ENCODE results near the gene MOV10. TPM values are rescaled to one million over a fixed set of nuclear protein-coding genes. Genes with fewer than 3 reads are reported as not detected.

MOV10 gene
- total and polyA plus RNA-seq, 2 of the 8 experiments (the other 6 are each of a cell fraction or from before 2014, with no cell fraction given): 57.3 to 109 TPM

GRCh38 chr1:112629256-112629655 is 45.2 kb upstream of the MOV10 start:
- H3K18ac ChIP-seq (ENCODE audit: extremely low read depth, low read length): no peak overlapping the region
- H2AFZ ChIP-seq (ENCODE audit: low read length): no peak overlapping the region
- H3K23ac ChIP-seq (ENCODE audit: insufficient read length): no peak overlapping the region
- H3K79me2 ChIP-seq (ENCODE audit: control insufficient read depth in 1 of 2, insufficient read depth in 2 of 2, low read length in 2 of 2): peaks cover 22 to 95% of the 10 kb centered on the region in 2 experiments
- no peak overlapping the region for H4K8ac ChIP-seq (ENCODE audit: extremely low read depth, insufficient read depth, low read length)
- no peak overlapping the region for H3K14ac ChIP-seq (ENCODE audit: insufficient read length)
- H2BK120ac ChIP-seq (replicated peaks; ENCODE audit: low read depth, low read length): no peak overlapping the region
- no peak overlapping the region for H3K4ac ChIP-seq (replicated peaks; ENCODE audit: insufficient read length, low read depth, low read length)
- H3K36me3 ChIP-seq (ENCODE audit: control insufficient read depth in 2 of 4, insufficient read depth in 4 of 4, low read length in 3 of 4): no peaks in the 10 kb centered on the region; a peak in 1 of 8 replicates
- H3K27me3 ChIP-seq (replicated peaks in 1 of 4; ENCODE audit: control insufficient read depth in 3 of 4, extremely low read depth in 1 of 4, insufficient read depth in 3 of 4, low read length in 3 of 4): no peaks in the 10 kb centered on the region
- DNase-seq (ENCODE audit: low read depth in 1 of 2, low spot score in 2 of 2): no peak
- no peak overlapping the region for H3K9ac ChIP-seq (replicated peaks in 1 of 4; ENCODE audit: extremely low read depth in 1 of 4, low read depth in 3 of 4, low read length in 3 of 4)
- no peak overlapping the region for H3K27ac ChIP-seq (ENCODE audit: low read depth, low read length)
- FAIRE-seq: no peak
- H3K4me2 ChIP-seq (ENCODE audit: insufficient read depth in 1 of 2, low read depth in 2 of 2, low read length in 2 of 2): no peak overlapping the region
- H3K79me1 ChIP-seq (ENCODE audit: low read depth, low read length): peaks cover 3% of the 10 kb centered on the region
- POLR2A ChIA-PET (ENCODE audit: partially characterized antibody): interaction anchor here (1.0 kb wide), 1 partner anchor 8 kb away, joined by 3 read pairs; no protein-coding TSS in a partner anchor
- CTCF ChIA-PET (ENCODE audit: partially characterized antibody): no interaction called here
- H2AK5ac ChIP-seq (ENCODE audit: low read depth, low read length): no peak overlapping the region
- no peaks in the 10 kb centered on the region for H3K9me3 ChIP-seq (ENCODE audit: insufficient read depth in 2 of 2, low read depth in 1 of 2, low read length in 1 of 2)
- H2BK15ac ChIP-seq (ENCODE audit: low read length): no peak overlapping the region
- H3K4me3 ChIP-seq (ENCODE audit: extremely low read depth in 1 of 4, insufficient read depth in 2 of 4, low read depth in 3 of 4, low read length in 4 of 4): no peak overlapping the region
- no peak overlapping the region for H4K91ac ChIP-seq (replicated peaks; ENCODE audit: insufficient read length, low read length)
- H3K4me1 ChIP-seq (replicated peaks in 1 of 4; ENCODE audit: control insufficient read depth in 3 of 4, insufficient read depth in 4 of 4, low read length in 3 of 4): no peaks in the 10 kb centered on the region
- H2BK5ac ChIP-seq (ENCODE audit: low read depth, low read length): no peak overlapping the region
- no peak overlapping the region for H3K56ac ChIP-seq (replicated peaks; ENCODE audit: insufficient read length, low read depth, low read length)
- H4K5ac ChIP-seq (ENCODE audit: insufficient read length, low read depth, low read length): no peak overlapping the region
- peaks cover 8 to 22% of the 10 kb centered on the region in 2 experiments for H4K20me1 ChIP-seq (replicated peaks in 1 of 2; ENCODE audit: control insufficient read depth in 1 of 2, insufficient read depth in 2 of 2, low read length in 2 of 2)
- no peaks in the 10 kb centered on the region for H3K23me2 ChIP-seq (ENCODE audit: low read depth, low read length)
- no peak overlapping the region for H2BK12ac ChIP-seq (ENCODE audit: low read depth, low read length)
- no peak overlapping the region for H2BK20ac ChIP-seq (ENCODE audit: low read length)
- TF ChIP-seq CREB1 (IDR thresholded peaks at IDR 0.05): no peak
- no peak for TF ChIP-seq POLR2A (IDR thresholded peaks at IDR 0.05; ENCODE audit: control extremely low read depth in 1 of 2, low read depth in 2 of 2, low read length in 2 of 2)
- no peak for TF ChIP-seq CEBPB (IDR thresholded peaks at IDR 0.05; ENCODE audit: low read depth, low read length)
- TF ChIP-seq GABPA (IDR thresholded peaks at IDR 0.05; ENCODE audit: borderline replicate concordance, insufficient read depth, low read length): no peak
- TF ChIP-seq USF2 (IDR thresholded peaks at IDR 0.05; ENCODE audit: low read length): no peak
- no peak for TF ChIP-seq POLR2AphosphoS5 (IDR thresholded peaks at IDR 0.05; ENCODE audit: low read depth, low read length)
- no peak for TF ChIP-seq BRCA1 (IDR thresholded peaks at IDR 0.05; ENCODE audit: low read depth, low read length)
- TF ChIP-seq CTCF (IDR thresholded peaks at IDR 0.05; ENCODE audit: control extremely low read depth in 1 of 3, insufficient read depth in 1 of 3, low read depth in 1 of 3, low read length in 3 of 3): no peak
- TF ChIP-seq HDAC2 (IDR thresholded peaks at IDR 0.05; ENCODE audit: borderline replicate concordance in 1 of 2, low read depth in 2 of 2, low read length in 2 of 2): no peak
- TF ChIP-seq TCF12 (IDR thresholded peaks at IDR 0.05; ENCODE audit: low read depth, low read length): no peak
- no peak for TF ChIP-seq RAD21 (IDR thresholded peaks at IDR 0.05 in 1 of 2, conservative IDR thresholded peaks at IDR 0.05 in 1 of 2; ENCODE audit: low read depth in 2 of 2, low read length in 2 of 2)
- TF ChIP-seq CHD1 (IDR thresholded peaks at IDR 0.05; ENCODE audit: low read depth, low read length): no peak
